Activated naive CD8-positive, alpha-beta T cell (primary cell): ENCODE results near the gene JAZF1.

ENCODE experiments used
- H3K27ac Mint-ChIP-seq: one replicate; pipeline ENCODE4 v1.8.0; 2021; ENCODE audit warnings: mixed read lengths
- H3K27me3 Mint-ChIP-seq: one replicate; pipeline ENCODE4 v1.8.0; 2021; ENCODE audit warnings: mixed read lengths
- H3K36me3 Mint-ChIP-seq: one replicate; pipeline ENCODE4 v1.8.0; 2021; ENCODE audit warnings: mixed read lengths
- H3K4me1 Mint-ChIP-seq: one replicate; pipeline ENCODE4 v1.8.0; 2021; ENCODE audit warnings: low read depth, mixed read lengths
- H3K4me3 Mint-ChIP-seq: one replicate; pipeline ENCODE4 v1.8.0; 2021; ENCODE audit warnings: mild to moderate bottlenecking, mixed read lengths
- H3K9me3 Mint-ChIP-seq: one replicate; pipeline ENCODE4 v1.8.0; 2021; ENCODE audit warnings: low read depth, mixed read lengths

The JAZF1 gene

DNA sequence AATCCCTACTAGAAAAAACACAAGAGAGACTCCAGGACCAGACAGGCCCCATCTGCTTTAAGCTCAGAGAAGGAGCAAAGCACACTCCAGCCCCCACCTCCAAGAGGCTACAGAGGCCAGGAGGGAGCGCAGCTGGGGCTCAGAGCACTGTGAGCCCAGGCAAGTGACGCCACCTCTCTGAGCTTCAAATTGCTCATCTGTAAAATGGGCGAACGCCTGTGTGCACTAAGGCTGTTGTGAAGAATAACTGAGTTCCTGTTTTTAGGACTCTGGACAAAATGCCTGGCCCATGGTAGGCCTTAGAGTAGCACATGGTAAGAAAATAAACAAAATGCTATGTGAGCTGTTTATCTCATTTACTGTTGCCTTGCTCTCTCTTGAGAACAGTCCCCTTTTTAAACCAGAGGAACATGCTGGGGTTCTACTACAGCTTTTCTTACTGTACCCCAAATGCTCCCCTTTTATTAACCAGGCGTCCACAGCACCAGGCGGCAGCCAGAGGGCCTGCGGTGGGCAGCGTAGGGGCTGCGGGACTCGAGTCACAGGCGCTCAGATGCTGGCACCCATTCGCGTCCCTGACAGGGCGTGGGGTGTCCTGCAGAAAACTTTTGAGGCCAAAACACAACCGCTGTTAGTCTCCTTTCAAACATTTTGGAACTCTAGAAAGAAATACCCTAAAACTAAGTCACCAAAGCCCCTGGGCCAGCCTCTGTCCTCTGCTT lies 336.9 kb downstream of the JAZF1 start:
- no peaks in the 10 kb centered on the region for H3K9me3 Mint-ChIP-seq
- peaks cover 11% of the 10 kb centered on the region for H3K4me1 Mint-ChIP-seq
- no peak overlapping the region for H3K4me3 Mint-ChIP-seq
- no peaks in the 10 kb centered on the region for H3K27me3 Mint-ChIP-seq
- no peak overlapping the region for H3K27ac Mint-ChIP-seq
- H3K36me3 Mint-ChIP-seq, result no peaks in the 10 kb centered on the region

DNA sequence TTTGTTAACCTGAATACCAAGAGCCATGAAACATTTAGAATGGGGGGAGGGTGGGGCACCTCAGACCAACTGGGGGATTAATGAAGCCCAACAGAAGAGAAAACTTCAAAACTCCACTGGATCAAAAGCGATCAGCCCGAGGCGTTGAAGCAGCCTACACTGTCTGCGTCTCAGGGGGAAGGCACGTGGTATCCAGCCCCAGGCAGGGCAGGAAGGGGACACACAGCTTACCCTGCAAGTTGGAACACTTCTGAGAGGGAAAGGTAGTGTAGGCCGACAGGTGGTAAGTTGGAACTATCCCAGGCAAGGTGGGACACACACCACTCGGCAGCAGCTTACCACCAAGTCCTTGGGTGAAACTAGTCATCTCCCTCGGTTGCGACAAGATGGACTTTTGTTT lies 337.7 kb downstream of the JAZF1 start:
- no peaks in the 10 kb centered on the region for H3K36me3 Mint-ChIP-seq
- no peaks in the 10 kb centered on the region for H3K9me3 Mint-ChIP-seq
- no peak overlapping the region for H3K4me3 Mint-ChIP-seq
- no peaks in the 10 kb centered on the region for H3K27me3 Mint-ChIP-seq
- no peak overlapping the region for H3K27ac Mint-ChIP-seq
- H3K4me1 Mint-ChIP-seq, result peaks cover 11% of the 10 kb centered on the region

- no peak overlapping the region for H3K4me3 Mint-ChIP-seq
- no peaks in the 10 kb centered on the region for H3K36me3 Mint-ChIP-seq
- H3K27ac Mint-ChIP-seq, result no peak overlapping the region
- peaks cover 11% of the 10 kb centered on the region for H3K4me1 Mint-ChIP-seq
- no peaks in the 10 kb centered on the region for H3K9me3 Mint-ChIP-seq
- no peaks in the 10 kb centered on the region for H3K27me3 Mint-ChIP-seq
Observed at GRCh38 chr7:27842094-27842692, 338.4 kb downstream of the JAZF1 start.

GRCh38 chr7:27840760-27841364 lies 339.7 kb downstream of the JAZF1 start:
- Mint-ChIP-seq H3K9me3 (no peaks in the 10 kb centered on the region), H3K4me1 (peaks cover 11% of the 10 kb centered on the region), H3K27ac (no peak overlapping the region), H3K36me3 (peaks cover 3% of the 10 kb centered on the region), H3K4me3 (no peak overlapping the region), H3K27me3 (no peaks in the 10 kb centered on the region)

- Mint-ChIP-seq H3K9me3 (no peaks in the 10 kb centered on the region), H3K4me3 (no peak overlapping the region), H3K4me1 (peaks cover 11% of the 10 kb centered on the region), H3K27ac (no peak overlapping the region), H3K27me3 (no peaks in the 10 kb centered on the region), H3K36me3 (peaks cover 4% of the 10 kb centered on the region)
Observed at GRCh38 chr7:27840313-27840712, 340.3 kb downstream of the JAZF1 start.

DNA sequence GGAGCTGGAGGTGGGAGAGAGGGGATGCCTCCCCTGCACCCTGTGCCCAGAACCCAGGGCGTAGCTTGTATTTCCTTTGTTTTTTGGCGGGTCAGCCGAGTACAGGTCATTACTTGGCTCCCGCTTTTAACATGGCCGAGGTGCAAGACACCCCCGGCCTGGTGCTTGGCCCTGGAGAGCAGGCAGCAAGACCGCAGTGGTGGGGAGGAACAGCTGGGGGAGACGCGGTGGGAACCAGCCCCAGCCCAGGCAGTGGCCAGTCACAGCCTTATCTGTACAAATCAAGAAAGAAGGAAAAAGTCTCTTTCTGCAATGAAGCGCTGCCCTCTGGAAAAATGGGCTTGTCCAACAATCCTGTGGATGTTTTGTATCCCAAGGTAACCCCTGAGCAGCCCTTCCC lies 341.5 kb downstream of the JAZF1 start:
- Mint-ChIP-seq H3K4me1 (peaks cover 11% of the 10 kb centered on the region), H3K27me3 (no peaks in the 10 kb centered on the region), H3K9me3 (no peaks in the 10 kb centered on the region), H3K4me3 (no peak overlapping the region), H3K27ac (no peak overlapping the region), H3K36me3 (peaks cover 4% of the 10 kb centered on the region)

DNA sequence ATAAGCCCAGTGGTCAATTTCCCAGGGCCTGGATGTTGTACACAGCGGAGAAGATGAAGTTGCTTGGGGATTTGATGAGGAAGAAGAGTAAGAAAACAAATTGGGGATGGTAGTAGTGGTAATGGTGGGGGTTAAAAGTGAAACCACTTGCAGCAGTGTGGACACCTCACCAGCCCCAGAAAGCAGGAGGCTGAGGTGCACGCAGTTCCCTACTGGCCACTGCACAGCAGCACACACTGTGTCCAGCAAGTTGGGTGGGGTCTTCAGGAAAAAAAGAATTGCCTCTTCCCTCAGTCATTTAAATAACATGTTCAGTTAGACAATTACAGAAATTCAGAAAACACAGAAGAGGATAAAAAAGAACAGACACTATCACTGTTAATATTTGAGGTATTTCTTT lies 344.1 kb downstream of the JAZF1 start:
- peaks cover 11% of the 10 kb centered on the region for H3K4me1 Mint-ChIP-seq
- peaks cover 4% of the 10 kb centered on the region for H3K36me3 Mint-ChIP-seq
- no peaks in the 10 kb centered on the region for H3K9me3 Mint-ChIP-seq
- no peak overlapping the region for H3K27ac Mint-ChIP-seq
- no peak overlapping the region for H3K4me3 Mint-ChIP-seq
- H3K27me3 Mint-ChIP-seq, result no peaks in the 10 kb centered on the region

DNA sequence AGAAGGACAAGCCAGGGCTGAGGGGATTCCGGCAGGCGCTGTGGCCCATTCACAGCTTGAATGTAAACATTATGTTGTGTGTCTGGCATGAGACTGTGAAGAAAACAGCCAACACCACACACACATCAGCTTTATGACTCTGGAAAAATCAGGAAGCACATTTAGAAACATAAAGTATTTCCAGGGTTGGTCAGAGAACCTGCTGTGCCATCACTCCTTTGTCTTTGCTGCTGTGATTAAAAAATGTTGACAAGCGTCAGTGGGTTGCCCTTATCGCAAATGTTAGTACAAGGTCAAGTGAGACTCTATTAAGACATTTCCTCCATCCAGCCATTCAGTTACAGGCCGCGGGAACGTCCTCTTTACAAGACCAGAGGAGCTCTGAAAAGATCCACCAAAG lies 345.2 kb downstream of the JAZF1 start:
- Mint-ChIP-seq H3K4me3 (no peak overlapping the region), H3K36me3 (peaks cover 4% of the 10 kb centered on the region), H3K9me3 (no peaks in the 10 kb centered on the region), H3K4me1 (peaks cover 7% of the 10 kb centered on the region), H3K27ac (no peak overlapping the region), H3K27me3 (no peaks in the 10 kb centered on the region)

- no peaks in the 10 kb centered on the region for H3K9me3 Mint-ChIP-seq
- H3K4me1 Mint-ChIP-seq, result no peaks in the 10 kb centered on the region
- H3K36me3 Mint-ChIP-seq, result peaks cover 4% of the 10 kb centered on the region
- no peak overlapping the region for H3K27ac Mint-ChIP-seq
- no peak overlapping the region for H3K4me3 Mint-ChIP-seq
- H3K27me3 Mint-ChIP-seq, result no peaks in the 10 kb centered on the region
Observed at GRCh38 chr7:27834179-27834921, 346.2 kb downstream of the JAZF1 start.

DNA sequence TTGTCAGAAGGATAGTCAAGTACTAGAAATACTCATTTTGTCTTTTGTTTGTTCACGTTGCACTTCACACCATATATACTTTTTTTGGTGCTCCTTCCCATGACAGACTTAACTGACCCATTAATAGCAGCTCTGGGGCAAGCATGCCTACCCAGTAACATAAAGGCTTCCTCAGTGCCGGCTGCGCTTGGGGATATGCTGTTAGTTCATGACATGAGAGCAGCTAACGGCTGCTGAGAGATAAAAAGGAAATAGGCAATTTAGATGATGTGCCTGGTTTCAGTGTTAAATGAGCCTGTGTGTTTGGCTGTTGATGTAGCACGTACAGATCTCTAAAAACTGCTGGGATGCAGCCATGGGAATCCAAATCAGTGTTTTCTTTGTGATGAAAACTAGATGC lies 354.2 kb downstream of the JAZF1 start:
- Mint-ChIP-seq H3K4me3 (no peak overlapping the region), H3K36me3 (peaks cover 2% of the 10 kb centered on the region), H3K9me3 (no peaks in the 10 kb centered on the region), H3K27ac (no peak overlapping the region), H3K4me1 (no peaks in the 10 kb centered on the region), H3K27me3 (no peaks in the 10 kb centered on the region)

GRCh38 chr7:27825891-27826290 lies 354.7 kb downstream of the JAZF1 start:
- no peak overlapping the region for H3K27ac Mint-ChIP-seq
- H3K9me3 Mint-ChIP-seq, result no peaks in the 10 kb centered on the region
- H3K4me3 Mint-ChIP-seq, result no peak overlapping the region
- H3K27me3 Mint-ChIP-seq, result no peaks in the 10 kb centered on the region
- H3K36me3 Mint-ChIP-seq, result peaks cover 2% of the 10 kb centered on the region
- H3K4me1 Mint-ChIP-seq, result no peaks in the 10 kb centered on the region

GRCh38 chr7:27822245-27822644 lies 358.4 kb downstream of the JAZF1 start:
- Mint-ChIP-seq H3K9me3 (no peaks in the 10 kb centered on the region), H3K36me3 (peaks cover 6% of the 10 kb centered on the region), H3K4me3 (no peak overlapping the region), H3K27ac (no peak overlapping the region), H3K27me3 (no peaks in the 10 kb centered on the region), H3K4me1 (no peaks in the 10 kb centered on the region)

DNA sequence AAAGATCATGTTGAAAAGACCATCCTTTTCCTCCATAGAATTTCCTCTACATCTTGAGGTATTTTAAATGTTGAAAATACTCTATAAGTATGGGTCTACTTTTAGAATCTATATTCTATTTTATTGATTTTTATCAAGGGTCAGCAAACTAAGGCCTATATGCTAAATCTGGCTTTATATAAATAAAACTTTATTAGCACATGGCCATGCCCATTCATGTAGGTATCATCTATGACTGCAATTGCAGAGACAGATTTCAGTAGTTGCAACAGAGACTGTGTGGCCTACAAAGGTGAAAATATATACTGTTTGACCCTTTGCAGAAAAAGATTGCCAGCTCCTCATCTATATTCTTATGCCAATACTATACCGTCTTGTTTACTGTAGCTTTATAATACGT lies 367.9 kb downstream of the JAZF1 start:
- no peaks in the 10 kb centered on the region for H3K27me3 Mint-ChIP-seq
- H3K36me3 Mint-ChIP-seq, result peaks cover 5% of the 10 kb centered on the region

DNA sequence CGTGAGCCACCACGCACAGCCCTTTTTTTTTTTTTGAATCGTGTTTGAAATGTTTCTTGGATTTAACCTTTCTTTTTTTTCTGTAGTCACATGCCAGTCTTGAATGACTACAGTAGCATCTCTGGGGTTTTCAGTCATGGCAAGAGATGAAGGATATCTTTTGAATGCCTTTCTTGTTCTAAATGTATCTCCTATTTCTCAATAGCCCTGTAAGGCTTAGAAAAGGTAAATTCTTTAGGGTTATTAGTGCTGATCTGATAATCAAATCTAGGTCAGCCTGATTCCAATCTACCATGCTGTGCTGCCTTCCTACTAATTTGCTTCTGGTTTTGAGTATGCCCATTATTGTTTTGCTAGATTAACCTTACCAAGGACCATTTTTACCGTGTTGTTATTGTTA lies 370.4 kb downstream of the JAZF1 start:
- Mint-ChIP-seq H3K27ac (no peak overlapping the region), H3K27me3 (no peaks in the 10 kb centered on the region), H3K4me1 (peaks cover 6% of the 10 kb centered on the region), H3K36me3 (peaks cover 6% of the 10 kb centered on the region), H3K4me3 (no peak overlapping the region), H3K9me3 (no peaks in the 10 kb centered on the region)

More for the DNA sequence above, 367.9 kb downstream of the JAZF1 start:
- Mint-ChIP-seq H3K9me3 (no peaks in the 10 kb centered on the region), H3K4me3 (no peak overlapping the region), H3K4me1 (peaks cover 6% of the 10 kb centered on the region), H3K27ac (no peak overlapping the region)

DNA sequence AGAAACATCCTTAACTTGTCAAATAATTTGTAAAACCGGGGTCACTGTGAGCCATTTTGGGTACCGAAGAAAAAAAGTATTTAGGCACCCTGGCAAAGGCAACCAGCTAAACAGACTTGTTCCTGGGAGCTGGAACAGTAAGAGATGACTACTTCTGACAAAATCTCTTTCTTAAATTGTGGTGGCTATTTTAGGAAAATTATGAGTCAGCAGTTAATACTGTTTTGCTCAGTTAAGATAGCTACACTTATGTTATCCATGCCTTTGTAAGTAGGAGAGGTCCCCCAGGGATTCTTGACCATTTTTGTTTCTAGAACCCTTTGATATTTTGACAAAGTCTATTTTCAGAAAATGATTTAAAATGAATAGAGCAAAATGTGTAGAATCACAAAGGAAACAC lies 372.0 kb downstream of the JAZF1 start:
- H3K36me3 Mint-ChIP-seq, result peaks cover 9% of the 10 kb centered on the region
- H3K27me3 Mint-ChIP-seq, result no peaks in the 10 kb centered on the region
- no peak overlapping the region for H3K27ac Mint-ChIP-seq
- no peak overlapping the region for H3K4me3 Mint-ChIP-seq
- peaks cover 7% of the 10 kb centered on the region for H3K4me1 Mint-ChIP-seq
- no peaks in the 10 kb centered on the region for H3K9me3 Mint-ChIP-seq
